Aorta (tissue), 5 donors: Measurements from ENCODE around the gene ACP7. TPM values are rescaled to one million over a fixed set of nuclear protein-coding genes. Genes with fewer than 3 reads are reported as not detected.

Source experiments
- ATAC-seq: fragments of 200-7000 bp; cut with Tn5 transposase; one replicate; pipeline ENCODE4 v1.9.1; 2022; ENCODE audit warnings: moderate library complexity; ENCODE audit not compliant: low FRiP score
- DNase-seq, 2 donors: peaks; one replicate each; pipeline ENCODE4 v3.0.0-alpha.2; 2020
- H3K27ac ChIP-seq, 2 donors: one replicate each; pipeline ENCODE4 v1.5.1; 2013; ENCODE audit warnings: low read length in 2 of 2, mild to moderate bottlenecking in 2 of 2, moderate library complexity in 2 of 2, control low read depth in 1 of 2, inconsistent platforms in 1 of 2, low read depth in 1 of 2
- H3K27me3 ChIP-seq, 2 donors: one replicate each; pipeline ENCODE4 v1.6.1; 2013; ENCODE audit warnings: control low read depth in 1 of 2, low read length in 1 of 2, mild to moderate bottlenecking in 1 of 2, moderate library complexity in 1 of 2; ENCODE audit not compliant: insufficient read depth in 2 of 2, control insufficient read depth in 1 of 2
- H3K36me3 ChIP-seq, 2 donors: one replicate each; pipeline ENCODE4 v1.6.1; 2013; ENCODE audit warnings: control low read depth in 1 of 2, low read length in 1 of 2, mild to moderate bottlenecking in 1 of 2; ENCODE audit not compliant: insufficient read depth in 2 of 2, control insufficient read depth in 1 of 2
- H3K4me1 ChIP-seq, 2 donors: one replicate each; pipeline ENCODE4 v1.6.1; 2013; ENCODE audit warnings: low read length in 2 of 2, control low read depth in 1 of 2, mild to moderate bottlenecking in 1 of 2, moderate library complexity in 1 of 2; ENCODE audit not compliant: insufficient read depth in 2 of 2, control insufficient read depth in 1 of 2
- H3K4me3 ChIP-seq, 2 donors: one replicate each; pipeline ENCODE4 v1.5.1; 2013; ENCODE audit warnings: low read length in 2 of 2, control low read depth in 1 of 2, mild to moderate bottlenecking in 1 of 2
- H3K9me3 ChIP-seq: one replicate; pipeline ENCODE4 v1.6.1; 2013; ENCODE audit warnings: mild to moderate bottlenecking, low read length; ENCODE audit not compliant: control insufficient read depth
- WGBS, 2 donors: extraction: QIAGEN DNeasy Blood & Tissue Kit; methylation state at CpG; one replicate each; pipeline ENCODE4 v1.1.7; 2013; 5-methylcytosine and 5-hydroxymethylcytosine counted together
- intact Hi-C, 2 donors: fragments of 100-400 bp; cut with DNase I; formaldehyde crosslinking; loops; one replicate each; pipeline versions ENCODE4 v1.14.2 to v1.15.0; 2022
- polyA plus RNA-seq, 2 donors: library from polyadenylated mRNA; stranded (reverse); fragments of 200-250 nt; gene quantifications; one replicate each; pipeline ENCODE4 v1.2.3, GENCODE V29; 2013
- total RNA-seq, 2 donors: library from RNA; stranded (reverse); fragmentation: NEBNext Ultra II Directional; extraction: Animal tissue kit (Norgen Biotek cat#: 25700); gene quantifications; one replicate each; pipeline ENCODE4 v1.2.1, GENCODE V29; 2021
- donor health status: healthy with polysubstance abuse.
- donor health status: Bipolar disorder and iron deficiency.
- donor health status: DM: no; HTN: no; CAD: no.
- donor health status: DM: no; HTN: no; CAD: no.
- donor health status: DM: yes; HTN: yes; CAD: no.

The ACP7 gene
- total and polyA plus RNA-seq, 4 donors: not detected

- no peaks in the 10 kb centered on the region for H3K9me3 ChIP-seq
- intact Hi-C loops: no loop called here
- DNase-seq (no peak), ATAC-seq (no peak)
- H3K36me3 ChIP-seq: no peaks in the 10 kb centered on the region
- no peaks in the 10 kb centered on the region for H3K27me3 ChIP-seq
- 82% methylated on average over 9 of the region's 9 CpGs for WGBS, 2 donors
- no peaks in the 10 kb centered on the region for H3K4me1 ChIP-seq
- H3K27ac ChIP-seq: no peak overlapping the region
- H3K4me3 ChIP-seq: no peak overlapping the region
These were observed 31.3 kb upstream of the ACP7 start for GRCh38 chr19:39052846-39053245.

GRCh38 chr19:39053276-39054090 is 30.7 kb upstream of the ACP7 start:
- peak; percentile 29 for ATAC-seq
- no peaks in the 10 kb centered on the region for H3K4me1 ChIP-seq
- no peak overlapping the region for H3K27ac ChIP-seq
- H3K27me3 ChIP-seq: no peaks in the 10 kb centered on the region
- intact Hi-C loops: no loop called here
- H3K9me3 ChIP-seq: no peaks in the 10 kb centered on the region
- 84 to 85% methylated on average over 18 of the region's 18 CpGs for WGBS, 2 donors
- no peak for DNase-seq
- no peaks in the 10 kb centered on the region for H3K36me3 ChIP-seq
- no peak overlapping the region for H3K4me3 ChIP-seq

GRCh38 chr19:39054091-39054470 is 30.1 kb upstream of the ACP7 start:
- H3K36me3 ChIP-seq: no peaks in the 10 kb centered on the region
- intact Hi-C loops: no loop called here
- no peaks in the 10 kb centered on the region for H3K4me1 ChIP-seq
- ATAC-seq (no peak), DNase-seq (no peak)
- H3K9me3 ChIP-seq: no peaks in the 10 kb centered on the region
- H3K27ac ChIP-seq: no peak overlapping the region
- H3K27me3 ChIP-seq: no peaks in the 10 kb centered on the region
- no peak overlapping the region for H3K4me3 ChIP-seq
- WGBS, 2 donors: 87 to 90% methylated on average over 2 of the region's 2 CpGs

- no peaks in the 10 kb centered on the region for H3K9me3 ChIP-seq
- H3K4me1 ChIP-seq: no peaks in the 10 kb centered on the region
- H3K27me3 ChIP-seq: no peaks in the 10 kb centered on the region
- no peak overlapping the region for H3K4me3 ChIP-seq
- intact Hi-C loops: no loop called here
- ATAC-seq: no peak
- H3K27ac ChIP-seq: no peak overlapping the region
- WGBS, 2 donors: 79 to 83% methylated on average over 3 of the region's 3 CpGs
- no peaks in the 10 kb centered on the region for H3K36me3 ChIP-seq
- no peak for DNase-seq
These were observed 26.6 kb upstream of the ACP7 start for GRCh38 chr19:39057615-39058014.

GRCh38 chr19:39059302-39059701 is 24.9 kb upstream of the ACP7 start:
- Histone ChIP-seq H3K36me3 (no peaks in the 10 kb centered on the region), H3K4me3 (no peak overlapping the region), H3K27ac (no peak overlapping the region), H3K27me3 (no peaks in the 10 kb centered on the region), H3K4me1 (no peaks in the 10 kb centered on the region), H3K9me3 (no peaks in the 10 kb centered on the region)
- intact Hi-C loops: no loop called here
- DNase-seq: no peak
- no peak for ATAC-seq

GRCh38 chr19:39060171-39060570 is 24.0 kb upstream of the ACP7 start:
- no peak for ATAC-seq
- Histone ChIP-seq H3K9me3 (no peaks in the 10 kb centered on the region), H3K27me3 (no peaks in the 10 kb centered on the region), H3K4me3 (no peak overlapping the region), H3K36me3 (no peaks in the 10 kb centered on the region), H3K27ac (no peak overlapping the region), H3K4me1 (no peaks in the 10 kb centered on the region)
- intact Hi-C loops: no loop called here
- DNase-seq: no peak
- 74 to 79% methylated on average over 4 of the region's 4 CpGs for WGBS, 2 donors

- H3K36me3 ChIP-seq: no peaks in the 10 kb centered on the region
- intact Hi-C loops: no loop called here
- ATAC-seq (no peak), DNase-seq (no peak)
- 85 to 88% methylated on average over 6 of the region's 6 CpGs for WGBS, 2 donors
- no peaks in the 10 kb centered on the region for H3K9me3 ChIP-seq
- H3K4me3 ChIP-seq: no peak overlapping the region
- H3K27ac ChIP-seq: no peak overlapping the region
- no peaks in the 10 kb centered on the region for H3K27me3 ChIP-seq
- no peaks in the 10 kb centered on the region for H3K4me1 ChIP-seq
These were observed 19.8 kb upstream of the ACP7 start for GRCh38 chr19:39064405-39064804.

GRCh38 chr19:39065928-39066327 is 18.2 kb upstream of the ACP7 start:
- H3K36me3 ChIP-seq: no peaks in the 10 kb centered on the region
- 69 to 72% methylated on average over 3 of the region's 3 CpGs for WGBS, 2 donors
- DNase-seq (no peak), ATAC-seq (no peak)
- no peaks in the 10 kb centered on the region for H3K9me3 ChIP-seq
- no peak overlapping the region for H3K27ac ChIP-seq
- H3K4me1 ChIP-seq: no peaks in the 10 kb centered on the region
- no peaks in the 10 kb centered on the region for H3K27me3 ChIP-seq
- H3K4me3 ChIP-seq: no peak overlapping the region
- intact Hi-C loops: no loop called here

- Histone ChIP-seq H3K36me3 (no peaks in the 10 kb centered on the region), H3K4me1 (no peaks in the 10 kb centered on the region), H3K4me3 (no peak overlapping the region), H3K27ac (no peak overlapping the region), H3K9me3 (no peaks in the 10 kb centered on the region), H3K27me3 (no peaks in the 10 kb centered on the region)
- DNase-seq (no peak), ATAC-seq (no peak)
- WGBS, 2 donors: 87 to 88% methylated on average over 4 of the region's 4 CpGs
- intact Hi-C loops: no loop called here
These were observed 17.1 kb upstream of the ACP7 start for GRCh38 chr19:39067104-39067503.
